Lung (tissue), 12 donors: ENCODE measurements around the gene GAK. TPM values are rescaled to one million over a fixed set of nuclear protein-coding genes. Genes with fewer than 3 reads are reported as not detected.

Source experiments
- ATAC-seq: fragments of 200-7000 bp; cut with Tn5 transposase; one replicate; pipeline ENCODE4 v1.9.1; 2020; ENCODE audit warnings: moderate number of reproducible peaks; ENCODE audit not compliant: insufficient read depth, low FRiP score
- DNase-seq, 3 donors: peaks; one replicate each; pipeline ENCODE4 v3.0.0-alpha.2; 2013 to 2017
- H3K27ac ChIP-seq, 2 donors: one replicate each; pipeline ENCODE4 v1.5.1; 2013; ENCODE audit warnings: mild to moderate bottlenecking in 2 of 2, moderate library complexity in 2 of 2, control low read depth in 1 of 2, inconsistent platforms in 1 of 2, low read depth in 1 of 2, low read length in 1 of 2
- H3K27me3 ChIP-seq, 3 donors: one replicate each; pipeline ENCODE4 v1.5.1; 2013; ENCODE audit warnings: low read length in 2 of 3; ENCODE audit not compliant: control insufficient read depth in 3 of 3, insufficient read depth in 3 of 3
- H3K36me3 ChIP-seq, 4 donors: one replicate each; pipeline ENCODE4 v1.5.1; 2013; ENCODE audit warnings: low read length in 4 of 4, mild to moderate bottlenecking in 1 of 4, moderate library complexity in 1 of 4; ENCODE audit not compliant: control insufficient read depth in 4 of 4, insufficient read depth in 4 of 4
- H3K4me1 ChIP-seq, 5 donors: one replicate each; pipeline ENCODE4 v1.5.1; 2013; ENCODE audit warnings: low read length in 5 of 5, mild to moderate bottlenecking in 2 of 5, moderate library complexity in 1 of 5; ENCODE audit not compliant: control insufficient read depth in 5 of 5, insufficient read depth in 5 of 5
- H3K4me3 ChIP-seq: one replicate; pipeline ENCODE4 v1.5.1; 2013; ENCODE audit warnings: mild to moderate bottlenecking, control low read depth, moderate library complexity
- H3K9ac ChIP-seq, 2 donors: one replicate each; pipeline ENCODE4 v1.5.1; 2013; ENCODE audit warnings: low read length in 2 of 2, control low read depth in 1 of 2; ENCODE audit not compliant: insufficient read depth in 1 of 2
- H3K9me3 ChIP-seq, 4 donors: one replicate each; pipeline ENCODE4 v1.5.1; 2013; ENCODE audit warnings: low read length in 3 of 4, mild to moderate bottlenecking in 1 of 4, moderate library complexity in 1 of 4; ENCODE audit not compliant: control insufficient read depth in 4 of 4, insufficient read depth in 3 of 4
- CTCF ChIP-seq: IDR thresholded peaks from 2 replicates; pipeline ENCODE4 v1.5.1; 2012; ENCODE audit warnings: mild to moderate bottlenecking; ENCODE audit errors: control extremely low read depth, extremely low read depth
- WGBS, 2 donors: extraction: QIAGEN DNeasy Blood & Tissue Kit; methylation state at CpG; one replicate each; pipeline ENCODE4 v1.1.7; 2013; 5-methylcytosine and 5-hydroxymethylcytosine counted together
- polyA plus RNA-seq, 2 donors: library from polyadenylated mRNA; stranded (reverse); fragments of 200-250 nt; gene quantifications; one replicate each; pipeline ENCODE4 v1.2.1, GENCODE V29; 2013
- total RNA-seq, 2 donors: library from RNA; depleted of rRNA in 1 of 2; stranded (reverse); fragments of >200 nt in 1 of 2; gene quantifications; one replicate each; pipeline ENCODE4 v1.2.1, GENCODE V29; 2014 to 2021
- donor health status: control.
- donor health status: control.
- donor health status: Bipolar disorder and iron deficiency.
- donor health status: healthy.
- donor health status: DM: yes; HTN: yes; CAD: no.

The GAK gene
- total and polyA plus RNA-seq, 4 donors, result 101 to 178 (median 137) TPM

- H3K36me3 ChIP-seq, result peaks cover 11 to 83% (median 21%) of the 10 kb centered on the region in 4 donors
- DNase-seq, result no peak
These were observed 38.7 kb downstream of the GAK start for GRCh38 chr4:893276-893994.

GRCh38 chr4:892780-893179 lies 39.3 kb downstream of the GAK start:
- H3K27ac ChIP-seq, result no peak overlapping the region
- no peak for TF ChIP-seq CTCF
- no peak overlapping the region for H3K4me3 ChIP-seq
- ATAC-seq (no peak), DNase-seq (no peak)
- H3K9ac ChIP-seq, result no peak overlapping the region
- H3K9me3 ChIP-seq, result no peaks in the 10 kb centered on the region
- 97 to 99% methylated on average over 9 to 10 of the region's 10 CpGs for WGBS, 2 donors
- H3K27me3 ChIP-seq, result no peaks in the 10 kb centered on the region
- no peaks in the 10 kb centered on the region for H3K4me1 ChIP-seq
- H3K36me3 ChIP-seq, result peaks cover 11 to 85% (median 22%) of the 10 kb centered on the region in 4 donors

More at GRCh38 chr4:893276-893994, 38.7 kb downstream of the GAK start:
- H3K4me3 ChIP-seq, result no peak overlapping the region
- 95 to 97% methylated on average over 40 to 41 of the region's 41 CpGs for WGBS, 2 donors
- H3K4me1 ChIP-seq, result no peaks in the 10 kb centered on the region
- no peak overlapping the region for H3K9ac ChIP-seq
- no peak for TF ChIP-seq CTCF
- no peak for ATAC-seq
- H3K27me3 ChIP-seq, result no peaks in the 10 kb centered on the region
- no peaks in the 10 kb centered on the region for H3K9me3 ChIP-seq
- no peak overlapping the region for H3K27ac ChIP-seq

- DNase-seq (no peak), ATAC-seq (no peak)
- H3K9me3 ChIP-seq, result peaks cover 0 to 4% (median 0%) of the 10 kb centered on the region in 4 donors
- TF ChIP-seq CTCF, result no peak
- no peak overlapping the region for H3K9ac ChIP-seq
- WGBS, 2 donors, result 93 to 95% methylated on average over 10 of the region's 10 CpGs
- H3K36me3 ChIP-seq, result peaks cover 11 to 81% (median 22%) of the 10 kb centered on the region in 4 donors
- no peak overlapping the region for H3K4me3 ChIP-seq
- H3K27ac ChIP-seq, result no peak overlapping the region
- no peaks in the 10 kb centered on the region for H3K27me3 ChIP-seq
- H3K4me1 ChIP-seq, result no peaks in the 10 kb centered on the region
These were observed 40.4 kb downstream of the GAK start for GRCh38 chr4:891747-892146.
